HG02588 (cell line): ENCODE data around the gene PRICKLE4.

ENCODE experiments used
- ATAC-seq: cut with Tn5 transposase; IDR thresholded peaks from one replicate; pipeline ENCODE4 v1.9.1; 2021; ENCODE audit warnings: mild to moderate bottlenecking, moderate library complexity; ENCODE audit not compliant: unreplicated experiment

PRICKLE4 gene

GRCh38 chr6:41836022-41836659 lies 55.6 kb downstream of the PRICKLE4 start:
- no peak for ATAC-seq

- no peak for ATAC-seq
Measured at GRCh38 chr6:41836660-41837052, 56.1 kb downstream of the PRICKLE4 start.
